OCI-LY1 (cell line): ENCODE data around the gene RERE.

Experiments
- CTCF ChIP-seq: fragments of 200-600 bp; sonication (generic), shearing (Covaris generic); IDR thresholded peaks from 2 replicates; pipeline ENCODE4 v1.5.1; 2017; ENCODE audit warnings: mild to moderate bottlenecking, antibody characterized with exemption, low read length, moderate library complexity, mixed read lengths
- EZH2 ChIP-seq: fragments of 200-600 bp; sonication (generic), shearing (Covaris generic); IDR thresholded peaks from 2 replicates; pipeline ENCODE4 v1.8.0; 2017; ENCODE audit warnings: borderline replicate concordance, mixed run types, mild to moderate bottlenecking, antibody characterized with exemption, low read length, moderate library complexity, mixed read lengths

- TF ChIP-seq CTCF: no peak
- no peak for TF ChIP-seq EZH2
Measured at GRCh38 chr1:8362701-8363101, 454.7 kb downstream of the RERE start.
